ENCODE results near the gene FZR1.

The FZR1 gene

GRCh38 chr19:3531716-3532115 is 25.6 kb downstream of the FZR1 start:
- DNase-seq (ENCODE audit: low read depth in 2 of 2): no peak

GRCh38 chr19:3532154-3532786 is 26.2 kb downstream of the FZR1 start:
- no peak for DNase-seq (ENCODE audit: low read depth in 2 of 2)

- no peak for DNase-seq (ENCODE audit: low read depth in 2 of 2)
Observed at GRCh38 chr19:3533033-3533432, 26.9 kb downstream of the FZR1 start.

GRCh38 chr19:3533563-3534216 is 27.6 kb downstream of the FZR1 start:
- no peak for DNase-seq (ENCODE audit: low read depth in 2 of 2)

- no peak for DNase-seq (ENCODE audit: low read depth in 2 of 2)
Observed at GRCh38 chr19:3534375-3535234, 28.5 kb downstream of the FZR1 start.

- no peak for DNase-seq (ENCODE audit: low read depth in 2 of 2)
Observed at GRCh38 chr19:3535235-3535535, 29.1 kb downstream of the FZR1 start.

GRCh38 chr19:3535563-3535965 is 29.5 kb downstream of the FZR1 start:
- DNase-seq (ENCODE audit: low read depth in 2 of 2): no peak

- no peak for DNase-seq (ENCODE audit: low read depth in 2 of 2)
Observed at GRCh38 chr19:3535981-3536380, 29.9 kb downstream of the FZR1 start.

GRCh38 chr19:3536429-3537100 is 30.5 kb downstream of the FZR1 start:
- no peak for DNase-seq (ENCODE audit: low read depth in 2 of 2)

GRCh38 chr19:3537101-3537437 is 31.0 kb downstream of the FZR1 start:
- DNase-seq (ENCODE audit: low read depth in 2 of 2): no peak

- DNase-seq (ENCODE audit: low read depth in 2 of 2): no peak
Observed at GRCh38 chr19:3537438-3538240, 31.5 kb downstream of the FZR1 start.

- no peak for DNase-seq (ENCODE audit: low read depth in 2 of 2)
Observed at GRCh38 chr19:3538258-3538929, 32.3 kb downstream of the FZR1 start.

GRCh38 chr19:3538965-3539755 is 33.0 kb downstream of the FZR1 start, which contains the start of gene TEKTIP1:
Gene TEKTIP1, plus strand, starts transcription at chr19:3539174. Its CDS starts 4 bp downstream, at chr19:3539178.
- DNase-seq (ENCODE audit: low read depth in 2 of 2): no peak

- no peak for DNase-seq (ENCODE audit: low read depth in 2 of 2)
Observed at GRCh38 chr19:3539756-3540118, 33.6 kb downstream of the FZR1 start.

- DNase-seq (ENCODE audit: low read depth in 2 of 2): no peak
Observed at GRCh38 chr19:3543150-3544057, 37.3 kb downstream of the FZR1 start.

- DNase-seq (ENCODE audit: low read depth in 2 of 2): no peak
Observed at GRCh38 chr19:3544058-3544376, 37.9 kb downstream of the FZR1 start.

GRCh38 chr19:3544742-3545668 is 38.9 kb downstream of the FZR1 start:
- DNase-seq (ENCODE audit: low read depth in 2 of 2): peak; percentile 71 to 78

GRCh38 chr19:3545669-3546034 is 39.5 kb downstream of the FZR1 start:
- DNase-seq (ENCODE audit: low read depth in 2 of 2): no peak

All from activated CD4-positive, alpha-beta T cell treated with anti-CD3 and anti-CD28 coated beads for 24 hours (primary cell).